ENCODE results near the gene SUSD1. TPM values are rescaled to one million over a fixed set of nuclear protein-coding genes. Genes with fewer than 3 reads are reported as not detected.
A peak's percentile ranks its signal among the peaks of the same experiment; 100 is the strongest.

Gene SUSD1
- total and polyA plus RNA-seq, 9 of the 15 experiments (the other 6 are each of a cell fraction or from before 2014, with no cell fraction given), result 10.9 to 44.4 (median 36.1) TPM

DNA sequence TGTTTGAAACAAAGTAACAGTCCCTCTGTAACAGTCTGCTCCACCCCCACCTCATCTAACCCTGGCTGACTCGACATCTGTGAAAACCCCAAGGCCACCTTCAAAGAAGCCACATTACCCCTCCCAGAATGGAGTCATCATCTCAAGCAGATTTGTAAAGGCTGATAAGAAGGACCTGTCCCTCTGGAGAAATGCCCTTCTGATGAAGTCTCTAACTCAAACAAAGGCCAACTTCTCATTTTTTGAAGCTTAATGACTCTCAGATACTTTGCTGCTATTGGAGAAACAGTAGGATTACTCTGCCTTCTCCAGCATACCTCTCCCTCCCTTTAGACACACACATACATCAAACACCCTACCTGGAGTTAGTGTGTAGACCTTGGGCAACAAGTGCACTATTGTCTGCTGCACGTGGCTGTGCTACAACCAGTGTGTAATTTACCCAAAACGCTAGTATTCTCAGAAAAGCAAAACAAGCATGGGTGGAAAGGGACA is 5.3 kb upstream of the SUSD1 start (continued):
- TF ChIP-seq, protein P1, sequence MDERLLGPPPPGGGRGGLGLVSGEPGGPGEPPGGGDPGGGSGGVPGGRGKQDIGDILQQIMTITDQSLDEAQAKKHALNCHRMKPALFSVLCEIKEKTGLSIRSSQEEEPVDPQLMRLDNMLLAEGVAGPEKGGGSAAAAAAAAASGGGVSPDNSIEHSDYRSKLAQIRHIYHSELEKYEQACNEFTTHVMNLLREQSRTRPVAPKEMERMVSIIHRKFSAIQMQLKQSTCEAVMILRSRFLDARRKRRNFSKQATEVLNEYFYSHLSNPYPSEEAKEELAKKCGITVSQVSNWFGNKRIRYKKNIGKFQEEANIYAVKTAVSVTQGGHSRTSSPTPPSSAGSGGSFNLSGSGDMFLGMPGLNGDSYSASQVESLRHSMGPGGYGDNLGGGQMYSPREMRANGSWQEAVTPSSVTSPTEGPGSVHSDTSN (CRISPR knock-in tag; IDR thresholded peaks at IDR 0.05; ENCODE audit: low read depth), result no peak
- TF ChIP-seq, protein P1 (tag; conservative IDR thresholded peaks at IDR 0.05; ENCODE audit: low read depth), result peak; percentile 33; the same call in 1 of the 2 replicates
- no peak for TF ChIP-seq ZNF134 (CRISPR knock-in tag; conservative IDR thresholded peaks at IDR 0.05)
- no peak for TF ChIP-seq RBM39 (optimal IDR thresholded peaks at IDR 0.05; ENCODE audit: low read depth, low read length)
- TF ChIP-seq, protein P2, sequence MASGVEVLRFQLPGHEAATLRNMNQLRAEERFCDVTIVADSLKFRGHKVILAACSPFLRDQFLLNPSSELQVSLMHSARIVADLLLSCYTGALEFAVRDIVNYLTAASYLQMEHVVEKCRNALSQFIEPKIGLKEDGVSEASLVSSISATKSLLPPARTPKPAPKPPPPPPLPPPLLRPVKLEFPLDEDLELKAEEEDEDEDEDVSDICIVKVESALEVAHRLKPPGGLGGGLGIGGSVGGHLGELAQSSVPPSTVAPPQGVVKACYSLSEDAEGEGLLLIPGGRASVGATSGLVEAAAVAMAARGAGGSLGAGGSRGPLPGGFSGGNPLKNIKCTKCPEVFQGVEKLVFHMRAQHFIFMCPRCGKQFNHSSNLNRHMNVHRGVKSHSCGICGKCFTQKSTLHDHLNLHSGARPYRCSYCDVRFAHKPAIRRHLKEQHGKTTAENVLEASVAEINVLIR (CRISPR knock-in tag; IDR thresholded peaks at IDR 0.05), result peak; percentile 25; the same call in 1 of the 2 replicates
- no peak for TF ChIP-seq ZNF324 (CRISPR knock-in tag; IDR thresholded peaks at IDR 0.05)
- no peak; the same call in 1 of the 2 replicates for TF ChIP-seq HDAC2 (IDR thresholded peaks at IDR 0.05)
- no peak for TF ChIP-seq ZNF780A (CRISPR knock-in tag; IDR thresholded peaks at IDR 0.05)
- TF ChIP-seq GABPA (tag; conservative IDR thresholded peaks at IDR 0.05; ENCODE audit: low read depth), result no peak
- TF ChIP-seq, protein P3, sequence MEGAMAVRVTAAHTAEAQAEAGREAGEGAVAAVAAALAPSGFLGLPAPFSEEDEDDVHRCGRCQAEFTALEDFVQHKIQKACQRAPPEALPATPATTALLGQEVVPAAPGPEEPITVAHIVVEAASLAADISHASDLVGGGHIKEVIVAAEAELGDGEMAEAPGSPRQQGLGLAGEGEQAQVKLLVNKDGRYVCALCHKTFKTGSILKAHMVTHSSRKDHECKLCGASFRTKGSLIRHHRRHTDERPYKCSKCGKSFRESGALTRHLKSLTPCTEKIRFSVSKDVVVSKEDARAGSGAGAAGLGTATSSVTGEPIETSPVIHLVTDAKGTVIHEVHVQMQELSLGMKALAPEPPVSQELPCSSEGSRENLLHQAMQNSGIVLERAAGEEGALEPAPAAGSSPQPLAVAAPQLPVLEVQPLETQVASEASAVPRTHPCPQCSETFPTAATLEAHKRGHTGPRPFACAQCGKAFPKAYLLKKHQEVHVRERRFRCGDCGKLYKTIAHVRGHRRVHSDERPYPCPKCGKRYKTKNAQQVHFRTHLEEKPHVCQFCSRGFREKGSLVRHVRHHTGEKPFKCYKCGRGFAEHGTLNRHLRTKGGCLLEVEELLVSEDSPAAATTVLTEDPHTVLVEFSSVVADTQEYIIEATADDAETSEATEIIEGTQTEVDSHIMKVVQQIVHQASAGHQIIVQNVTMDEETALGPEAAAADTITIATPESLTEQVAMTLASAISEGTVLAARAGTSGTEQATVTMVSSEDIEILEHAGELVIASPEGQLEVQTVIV (CRISPR knock-in tag; IDR thresholded peaks at IDR 0.05; ENCODE audit: borderline replicate concordance), result no peak
- TF ChIP-seq RBFOX2 (IDR thresholded peaks at IDR 0.05; ENCODE audit: low read depth, low read length), result no peak
- peak in 1 of 2 experiments; percentile 83; a peak in 2 of 4 replicates for TF ChIP-seq RCOR1 (IDR thresholded peaks at IDR 0.05; ENCODE audit: borderline replicate concordance in 1 of 2, low read depth in 2 of 2, low read length in 2 of 2)
- no peak for TF ChIP-seq STAT5A (IDR thresholded peaks at IDR 0.05; ENCODE audit: borderline replicate concordance, low read length)
- peak; percentile 59; the same call in 1 of the 2 replicates for TF ChIP-seq TEAD4 (IDR thresholded peaks at IDR 0.05; ENCODE audit: low read length)
- no peak for TF ChIP-seq TEAD4 (CRISPR knock-in tag; IDR thresholded peaks at IDR 0.05; ENCODE audit: borderline replicate concordance)
- TF ChIP-seq, protein P4, sequence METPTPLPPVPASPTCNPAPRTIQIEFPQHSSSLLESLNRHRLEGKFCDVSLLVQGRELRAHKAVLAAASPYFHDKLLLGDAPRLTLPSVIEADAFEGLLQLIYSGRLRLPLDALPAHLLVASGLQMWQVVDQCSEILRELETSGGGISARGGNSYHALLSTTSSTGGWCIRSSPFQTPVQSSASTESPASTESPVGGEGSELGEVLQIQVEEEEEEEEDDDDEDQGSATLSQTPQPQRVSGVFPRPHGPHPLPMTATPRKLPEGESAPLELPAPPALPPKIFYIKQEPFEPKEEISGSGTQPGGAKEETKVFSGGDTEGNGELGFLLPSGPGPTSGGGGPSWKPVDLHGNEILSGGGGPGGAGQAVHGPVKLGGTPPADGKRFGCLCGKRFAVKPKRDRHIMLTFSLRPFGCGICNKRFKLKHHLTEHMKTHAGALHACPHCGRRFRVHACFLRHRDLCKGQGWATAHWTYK (CRISPR knock-in tag; IDR thresholded peaks at IDR 0.05), result no peak
- TF ChIP-seq ZNF436 (CRISPR knock-in tag; IDR thresholded peaks at IDR 0.05), result no peak
- no peak for TF ChIP-seq HDAC6 (IDR thresholded peaks at IDR 0.05; ENCODE audit: low read depth, low read length)
- no peak for TF ChIP-seq SPI1 (IDR thresholded peaks at IDR 0.05; ENCODE audit: borderline replicate concordance, low read depth, low read length)
- TF ChIP-seq, protein P5, sequence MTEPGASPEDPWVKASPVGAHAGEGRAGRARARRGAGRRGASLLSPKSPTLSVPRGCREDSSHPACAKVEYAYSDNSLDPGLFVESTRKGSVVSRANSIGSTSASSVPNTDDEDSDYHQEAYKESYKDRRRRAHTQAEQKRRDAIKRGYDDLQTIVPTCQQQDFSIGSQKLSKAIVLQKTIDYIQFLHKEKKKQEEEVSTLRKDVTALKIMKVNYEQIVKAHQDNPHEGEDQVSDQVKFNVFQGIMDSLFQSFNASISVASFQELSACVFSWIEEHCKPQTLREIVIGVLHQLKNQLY (CRISPR knock-in tag; conservative IDR thresholded peaks at IDR 0.05), result no peak
- no peak for TF ChIP-seq NUFIP1 (IDR thresholded peaks at IDR 0.05; ENCODE audit: partially characterized antibody)

Measured in K562 (cell line).